Measurements from ENCODE around the gene VANGL2. TPM values are rescaled to one million over a fixed set of nuclear protein-coding genes. Genes with fewer than 3 reads are reported as not detected.

Gene VANGL2
- total RNA-seq, 1 donor from 2014 or later = 17.7 TPM

DNA sequence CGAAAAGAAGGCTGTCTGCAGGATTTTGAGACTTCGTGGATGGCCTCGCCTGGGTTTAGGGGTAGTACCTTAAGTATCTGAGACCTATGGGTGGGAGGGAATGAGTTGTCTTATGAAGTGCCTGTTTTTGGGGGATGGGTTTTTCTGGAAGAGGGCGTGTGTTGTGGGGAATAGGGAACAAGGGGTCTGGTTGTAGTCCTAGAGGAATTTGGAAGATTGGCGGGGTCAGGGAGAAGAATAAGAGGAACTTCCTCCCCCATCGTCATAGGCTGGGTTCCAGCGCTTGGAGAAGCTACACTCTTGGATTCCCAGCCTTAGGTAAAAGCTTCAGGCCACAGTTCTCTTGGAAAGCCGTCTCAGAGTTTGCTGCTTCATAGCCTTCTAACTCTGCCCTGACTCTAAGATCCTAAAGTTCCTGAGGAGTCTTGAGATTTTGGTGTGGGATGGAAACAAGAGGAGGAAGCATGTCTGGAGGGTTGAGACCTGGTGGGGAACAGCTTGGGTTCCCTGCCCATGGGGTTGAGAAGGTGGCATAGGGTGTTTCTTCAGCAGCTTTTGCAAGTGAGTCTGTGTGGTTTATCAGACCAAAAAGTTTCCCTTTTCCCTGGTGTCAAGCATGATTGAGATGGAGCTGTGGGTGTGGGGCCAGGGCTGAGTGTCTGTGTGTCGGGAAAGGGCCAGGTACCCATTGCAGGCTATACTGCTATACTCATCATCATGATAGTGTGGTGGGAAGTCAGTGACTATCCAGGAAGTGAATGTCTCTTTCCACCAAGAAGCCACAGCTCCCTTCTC lies 1.8 kb downstream of the VANGL2 start:
- TF ChIP-seq, protein P1, sequence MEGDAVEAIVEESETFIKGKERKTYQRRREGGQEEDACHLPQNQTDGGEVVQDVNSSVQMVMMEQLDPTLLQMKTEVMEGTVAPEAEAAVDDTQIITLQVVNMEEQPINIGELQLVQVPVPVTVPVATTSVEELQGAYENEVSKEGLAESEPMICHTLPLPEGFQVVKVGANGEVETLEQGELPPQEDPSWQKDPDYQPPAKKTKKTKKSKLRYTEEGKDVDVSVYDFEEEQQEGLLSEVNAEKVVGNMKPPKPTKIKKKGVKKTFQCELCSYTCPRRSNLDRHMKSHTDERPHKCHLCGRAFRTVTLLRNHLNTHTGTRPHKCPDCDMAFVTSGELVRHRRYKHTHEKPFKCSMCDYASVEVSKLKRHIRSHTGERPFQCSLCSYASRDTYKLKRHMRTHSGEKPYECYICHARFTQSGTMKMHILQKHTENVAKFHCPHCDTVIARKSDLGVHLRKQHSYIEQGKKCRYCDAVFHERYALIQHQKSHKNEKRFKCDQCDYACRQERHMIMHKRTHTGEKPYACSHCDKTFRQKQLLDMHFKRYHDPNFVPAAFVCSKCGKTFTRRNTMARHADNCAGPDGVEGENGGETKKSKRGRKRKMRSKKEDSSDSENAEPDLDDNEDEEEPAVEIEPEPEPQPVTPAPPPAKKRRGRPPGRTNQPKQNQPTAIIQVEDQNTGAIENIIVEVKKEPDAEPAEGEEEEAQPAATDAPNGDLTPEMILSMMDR (IDR thresholded peaks at IDR 0.05) = no peak
- DNase-seq (ENCODE audit: extremely low spot score, unreplicated experiment) = peak; percentile 56
- Mint-ChIP-seq H3K27ac (ENCODE audit: unreplicated experiment) (peak overlapping the region; percentile 27), H3K4me3 (ENCODE audit: unreplicated experiment) (peak overlapping the region; percentile 83), H3K27me3 (ENCODE audit: unreplicated experiment) (no peaks in the 10 kb centered on the region), H3K9me3 (ENCODE audit: unreplicated experiment) (no peaks in the 10 kb centered on the region), H3K36me3 (ENCODE audit: unreplicated experiment) (peaks cover 1% of the 10 kb centered on the region), H3K4me1 (ENCODE audit: unreplicated experiment) (peaks cover 10% of the 10 kb centered on the region)

DNA sequence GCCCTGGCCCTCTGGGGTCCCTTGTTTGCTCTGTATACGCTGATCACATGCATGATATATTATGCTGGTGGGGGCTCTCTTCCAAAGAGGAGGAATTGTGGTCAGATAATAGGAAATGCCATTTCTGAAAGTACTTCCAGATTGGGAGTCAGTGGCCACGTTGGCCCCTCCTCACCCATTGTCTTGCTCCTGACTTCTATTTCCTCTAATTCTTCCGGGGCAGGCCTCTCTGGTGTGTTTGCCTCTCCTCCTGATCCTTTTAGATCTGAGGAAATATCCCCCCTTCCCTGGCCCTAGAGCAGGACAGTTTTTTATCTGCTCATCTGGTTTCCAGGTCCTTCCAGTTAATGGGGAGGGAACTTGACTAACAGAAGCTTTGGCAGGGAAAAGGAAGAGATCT lies 2.9 kb downstream of the VANGL2 start:
- DNase-seq (ENCODE audit: extremely low spot score, unreplicated experiment) = peak; percentile 42
- H3K4me3 Mint-ChIP-seq (ENCODE audit: unreplicated experiment) = no peak overlapping the region
- H3K27ac Mint-ChIP-seq (ENCODE audit: unreplicated experiment) = no peak overlapping the region
- no peaks in the 10 kb centered on the region for H3K27me3 Mint-ChIP-seq (ENCODE audit: unreplicated experiment)
- no peaks in the 10 kb centered on the region for H3K9me3 Mint-ChIP-seq (ENCODE audit: unreplicated experiment)
- H3K4me1 Mint-ChIP-seq (ENCODE audit: unreplicated experiment) = peaks cover 12% of the 10 kb centered on the region
- TF ChIP-seq, protein P1 (IDR thresholded peaks at IDR 0.05) = no peak
- H3K36me3 Mint-ChIP-seq (ENCODE audit: unreplicated experiment) = peaks cover 1% of the 10 kb centered on the region

DNA sequence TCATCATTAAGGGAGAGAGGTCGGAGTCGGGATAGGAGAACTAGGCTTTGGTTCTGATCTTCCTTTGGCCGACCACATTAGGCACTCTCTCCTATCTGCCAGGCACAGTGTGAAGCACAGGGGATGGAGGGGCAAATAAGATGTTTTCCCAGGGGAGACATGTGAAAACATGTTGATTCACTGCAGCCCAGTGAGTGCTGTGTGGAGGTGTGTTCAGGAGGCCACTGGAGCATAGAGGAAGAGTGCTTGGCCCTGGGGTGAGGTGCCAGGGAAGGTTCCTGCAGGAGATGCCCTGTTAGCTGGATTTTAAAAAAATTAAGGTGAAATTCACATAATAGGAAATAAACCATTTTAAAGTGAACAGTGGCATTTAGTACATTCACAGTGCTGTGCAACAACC lies 3.7 kb downstream of the VANGL2 start:
- Mint-ChIP-seq H3K36me3 (ENCODE audit: unreplicated experiment) (peaks cover 1% of the 10 kb centered on the region), H3K27me3 (ENCODE audit: unreplicated experiment) (no peaks in the 10 kb centered on the region), H3K9me3 (ENCODE audit: unreplicated experiment) (no peaks in the 10 kb centered on the region), H3K27ac (ENCODE audit: unreplicated experiment) (no peak overlapping the region), H3K4me3 (ENCODE audit: unreplicated experiment) (no peak overlapping the region), H3K4me1 (ENCODE audit: unreplicated experiment) (peaks cover 12% of the 10 kb centered on the region)
- peak; percentile 60 for DNase-seq (ENCODE audit: extremely low spot score, unreplicated experiment)
- TF ChIP-seq, protein P1 (IDR thresholded peaks at IDR 0.05) = no peak

DNA sequence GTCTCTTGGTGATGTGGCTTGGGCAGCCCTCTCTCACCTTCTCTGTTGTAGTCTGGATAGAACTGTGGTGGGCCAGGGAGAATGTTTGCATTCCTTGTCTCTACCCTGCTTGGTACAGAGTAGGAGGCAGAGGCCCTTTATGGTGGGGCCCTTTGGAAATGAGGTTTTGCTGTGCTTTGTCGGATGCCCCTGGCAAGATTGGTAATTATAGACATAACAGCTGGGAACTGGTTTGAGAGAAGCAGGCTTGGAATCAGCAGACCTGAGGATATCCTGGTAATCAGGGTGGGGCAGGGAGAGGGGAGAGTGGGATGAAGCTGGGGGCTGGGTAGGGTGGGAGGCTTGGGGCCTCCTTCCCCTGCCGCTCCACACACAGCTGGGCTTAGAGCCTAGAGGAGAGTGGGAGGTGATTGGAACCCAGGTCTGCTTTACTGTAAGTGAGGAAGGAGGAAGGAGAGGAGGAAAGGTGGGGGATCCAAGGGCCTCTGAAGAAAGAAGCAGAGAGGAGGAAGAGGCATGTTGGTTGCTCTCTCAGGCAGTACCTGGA lies 5.0 kb downstream of the VANGL2 start:
- Mint-ChIP-seq H3K36me3 (ENCODE audit: unreplicated experiment) (peaks cover 1% of the 10 kb centered on the region), H3K9me3 (ENCODE audit: unreplicated experiment) (no peaks in the 10 kb centered on the region), H3K27me3 (ENCODE audit: unreplicated experiment) (no peaks in the 10 kb centered on the region), H3K4me1 (ENCODE audit: unreplicated experiment) (peaks cover 10% of the 10 kb centered on the region), H3K27ac (ENCODE audit: unreplicated experiment) (no peak overlapping the region), H3K4me3 (ENCODE audit: unreplicated experiment) (no peak overlapping the region)
- TF ChIP-seq, protein P1 (IDR thresholded peaks at IDR 0.05) = no peak
- DNase-seq (ENCODE audit: extremely low spot score, unreplicated experiment) = peak; percentile 48

All from osteocyte (in vitro differentiated cells).